Measurements from ENCODE around the gene DNASE1L1. TPM values are rescaled to one million over a fixed set of nuclear protein-coding genes. Genes with fewer than 3 reads are reported as not detected.

Gene DNASE1L1
- total and polyA plus RNA-seq, 2 of the 13 experiments (the other 11 are each of a cell fraction or from before 2014, with no cell fraction given), result 4.7 to 12.3 TPM

GRCh38 chrX:154363706-154364439 lies 45.2 kb downstream of the DNASE1L1 start:
- WGBS (ENCODE audit: low lambda C conversion rate), result 95% methylated on average over 9 of the region's 20 CpGs
- Histone ChIP-seq H4K20me1 (ENCODE audit: insufficient read depth, low read length) (peaks cover 7% of the 10 kb centered on the region; the same call in 1 of the 2 replicates), H3K27me3 (ENCODE audit: control insufficient read depth in 1 of 2, insufficient read depth in 2 of 2, low read length in 2 of 2) (no peaks in the 10 kb centered on the region), H3K4me3 (replicated peaks in 1 of 3; ENCODE audit: insufficient read depth in 1 of 3, low read depth in 2 of 3, low read length in 3 of 3) (no peak overlapping the region), H3K4me1 (ENCODE audit: insufficient read depth, low read length) (peaks cover 23% of the 10 kb centered on the region), H3K27ac (ENCODE audit: extremely low read length, insufficient read depth, low read length) (no peak overlapping the region), H3K4me2 (ENCODE audit: low read depth, low read length) (no peak overlapping the region), H3K36me3 (replicated peaks in 1 of 2; ENCODE audit: control insufficient read depth in 1 of 2, insufficient read depth in 2 of 2, low read length in 2 of 2) (peaks cover 21 to 49% of the 10 kb centered on the region in 2 experiments; a peak in 4 of 5 replicates), H2AFZ (ENCODE audit: low read length) (no peak overlapping the region), H3K9me3 (ENCODE audit: low read length) (no peaks in the 10 kb centered on the region), H3K79me2 (ENCODE audit: insufficient read depth, low read length) (peaks cover 8% of the 10 kb centered on the region), H3K9ac (ENCODE audit: insufficient read depth, low read depth, low read length) (no peak overlapping the region)
- ChIA-PET CTCF (ENCODE audit: low intra/inter-chr PET ratio, low total read pairs) (no interaction called here), POLR2A (interaction anchor here (2.0 kb wide), 1 partner anchor 10 kb away, joined by 4 read pairs; no protein-coding TSS in a partner anchor)
- in situ Hi-C loops (cut with HindIII; ENCODE audit: extremely low pct_ligation_motif_present, low pct_unique_long_range_greater_than_20kb) (no loop called here), intact Hi-C loops (cut with micrococcal nuclease; ENCODE audit: unreplicated experiment) (no loop called here)
- DNase-seq (ENCODE audit: low spot score) (no peak), FAIRE-seq (no peak), ATAC-seq (no peak)
- no TSS peak for BruUV-seq (replicated peaks)
- TF ChIP-seq POLR2A (IDR thresholded peaks at IDR 0.05; ENCODE audit: insufficient read depth in 1 of 2, low read depth in 2 of 2, low read length in 2 of 2), result peak in 1 of 2 experiments; percentile 22; a peak in 1 of 4 replicates
- TF ChIP-seq, protein P1, sequence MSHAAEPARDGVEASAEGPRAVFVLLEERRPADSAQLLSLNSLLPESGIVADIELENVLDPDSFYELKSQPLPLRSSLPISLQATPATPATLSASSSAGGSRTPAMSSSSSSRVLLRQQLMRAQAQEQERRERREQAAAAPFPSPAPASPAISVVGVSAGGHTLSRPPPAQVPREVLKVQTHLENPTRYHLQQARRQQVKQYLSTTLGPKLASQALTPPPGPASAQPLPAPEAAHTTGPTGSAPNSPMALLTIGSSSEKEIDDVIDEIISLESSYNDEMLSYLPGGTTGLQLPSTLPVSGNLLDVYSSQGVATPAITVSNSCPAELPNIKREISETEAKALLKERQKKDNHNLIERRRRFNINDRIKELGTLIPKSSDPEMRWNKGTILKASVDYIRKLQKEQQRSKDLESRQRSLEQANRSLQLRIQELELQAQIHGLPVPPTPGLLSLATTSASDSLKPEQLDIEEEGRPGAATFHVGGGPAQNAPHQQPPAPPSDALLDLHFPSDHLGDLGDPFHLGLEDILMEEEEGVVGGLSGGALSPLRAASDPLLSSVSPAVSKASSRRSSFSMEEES (CRISPR knock-in tag; IDR thresholded peaks at IDR 0.05), result no peak

DNA sequence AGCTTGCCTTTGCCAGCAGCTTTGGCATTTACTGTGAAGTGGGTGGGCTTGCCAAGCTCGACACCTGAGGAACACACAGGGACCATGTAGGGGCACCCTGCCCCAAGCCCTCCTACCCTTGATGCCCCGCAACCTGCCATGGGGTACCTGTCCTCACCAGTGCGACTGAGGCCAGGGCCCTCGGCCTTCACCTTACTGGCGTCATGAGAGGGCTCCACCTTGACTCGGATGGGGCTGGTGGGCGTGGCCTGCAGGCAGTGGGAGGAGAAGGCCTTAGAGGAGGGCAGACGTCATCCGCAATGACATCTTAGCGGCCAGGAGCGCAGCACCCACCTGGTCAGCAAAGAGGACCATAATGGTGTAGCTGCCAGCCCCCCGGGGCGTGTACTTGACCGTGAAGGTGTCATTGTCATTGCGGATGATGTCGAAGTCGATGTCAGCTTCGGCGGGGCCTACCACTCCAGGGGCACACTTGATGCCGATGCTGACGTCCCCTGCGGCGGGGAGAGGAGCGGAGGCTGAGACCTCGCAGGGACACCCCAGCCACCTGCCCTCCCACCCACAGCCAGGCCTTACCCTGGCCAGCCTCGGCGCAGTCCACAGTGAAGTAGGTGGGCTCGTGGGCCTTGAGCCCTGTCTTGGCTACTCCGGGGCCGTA lies 46.8 kb downstream of the DNASE1L1 start:
- Histone ChIP-seq H2AFZ (ENCODE audit: low read length) (no peak overlapping the region), H3K9ac (ENCODE audit: insufficient read depth, low read depth, low read length) (no peak overlapping the region), H3K79me2 (ENCODE audit: insufficient read depth, low read length) (no peaks in the 10 kb centered on the region), H3K27me3 (ENCODE audit: control insufficient read depth in 1 of 2, insufficient read depth in 2 of 2, low read length in 2 of 2) (no peaks in the 10 kb centered on the region), H4K20me1 (ENCODE audit: insufficient read depth, low read length) (peaks cover 3% of the 10 kb centered on the region; the same call in 1 of the 2 replicates), H3K4me1 (ENCODE audit: insufficient read depth, low read length) (peaks cover 18% of the 10 kb centered on the region), H3K4me2 (ENCODE audit: low read depth, low read length) (no peak overlapping the region), H3K4me3 (replicated peaks in 1 of 3; ENCODE audit: insufficient read depth in 1 of 3, low read depth in 2 of 3, low read length in 3 of 3) (no peak overlapping the region), H3K9me3 (ENCODE audit: low read length) (no peaks in the 10 kb centered on the region), H3K36me3 (replicated peaks in 1 of 2; ENCODE audit: control insufficient read depth in 1 of 2, insufficient read depth in 2 of 2, low read length in 2 of 2) (peaks cover 27 to 62% of the 10 kb centered on the region in 2 experiments; a peak in 4 of 5 replicates), H3K27ac (ENCODE audit: extremely low read length, insufficient read depth, low read length) (no peak overlapping the region)
- in situ Hi-C loops (cut with HindIII; ENCODE audit: extremely low pct_ligation_motif_present, low pct_unique_long_range_greater_than_20kb), result no loop called here
- FAIRE-seq (no peak), ATAC-seq (no peak), DNase-seq (ENCODE audit: low spot score) (no peak)
- WGBS (ENCODE audit: low lambda C conversion rate), result 80% methylated on average over 2 of the region's 30 CpGs
- CTCF ChIA-PET (ENCODE audit: low intra/inter-chr PET ratio, low total read pairs), result no interaction called here
- TF ChIP-seq ZNF230 (CRISPR knock-in tag; IDR thresholded peaks at IDR 0.05) (no peak), TOE1 (CRISPR knock-in tag; IDR thresholded peaks at IDR 0.05) (no peak), MNT (IDR thresholded peaks at IDR 0.05) (no peak), ZNF724P (CRISPR knock-in tag; IDR thresholded peaks at IDR 0.05; ENCODE audit: borderline replicate concordance) (no peak), ZFX (CRISPR knock-in tag; IDR thresholded peaks at IDR 0.05; ENCODE audit: low read depth) (no peak), AGO2 (optimal IDR thresholded peaks at IDR 0.05; ENCODE audit: low read depth, low read length) (peak; percentile 51)
- TF ChIP-seq, protein P2, sequence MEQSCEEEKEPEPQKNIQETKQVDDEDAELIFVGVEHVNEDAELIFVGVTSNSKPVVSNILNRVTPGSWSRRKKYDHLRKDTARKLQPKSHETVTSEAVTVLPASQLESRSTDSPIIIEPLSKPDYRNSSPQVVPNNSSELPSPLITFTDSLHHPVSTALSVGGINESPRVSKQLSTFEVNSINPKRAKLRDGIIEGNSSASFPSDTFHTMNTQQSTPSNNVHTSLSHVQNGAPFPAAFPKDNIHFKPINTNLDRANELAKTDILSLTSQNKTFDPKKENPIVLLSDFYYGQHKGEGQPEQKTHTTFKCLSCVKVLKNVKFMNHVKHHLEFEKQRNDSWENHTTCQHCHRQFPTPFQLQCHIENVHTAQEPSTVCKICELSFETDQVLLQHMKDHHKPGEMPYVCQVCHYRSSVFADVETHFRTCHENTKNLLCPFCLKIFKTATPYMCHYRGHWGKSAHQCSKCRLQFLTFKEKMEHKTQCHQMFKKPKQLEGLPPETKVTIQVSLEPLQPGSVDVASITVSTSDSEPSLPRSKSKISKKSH (CRISPR knock-in tag; IDR thresholded peaks at IDR 0.05; ENCODE audit: borderline replicate concordance), result no peak
- TF ChIP-seq, protein P3, sequence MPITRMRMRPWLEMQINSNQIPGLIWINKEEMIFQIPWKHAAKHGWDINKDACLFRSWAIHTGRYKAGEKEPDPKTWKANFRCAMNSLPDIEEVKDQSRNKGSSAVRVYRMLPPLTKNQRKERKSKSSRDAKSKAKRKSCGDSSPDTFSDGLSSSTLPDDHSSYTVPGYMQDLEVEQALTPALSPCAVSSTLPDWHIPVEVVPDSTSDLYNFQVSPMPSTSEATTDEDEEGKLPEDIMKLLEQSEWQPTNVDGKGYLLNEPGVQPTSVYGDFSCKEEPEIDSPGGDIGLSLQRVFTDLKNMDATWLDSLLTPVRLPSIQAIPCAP (CRISPR knock-in tag; IDR thresholded peaks at IDR 0.05; ENCODE audit: low read depth), result no peak
- intact Hi-C loops (cut with micrococcal nuclease; ENCODE audit: unreplicated experiment), result no loop called here
- BruUV-seq (replicated peaks), result no TSS peak
- POLR2A ChIA-PET, result no interaction called here

Measured in HepG2 (cell line).